HCEC 1CT (cell line): Measurements from ENCODE around the gene IL31RA.

Experiments used
- DNase-seq: peaks from one replicate; pipeline ENCODE4 v3.0.0-alpha.2; 2017

IL31RA gene

DNA sequence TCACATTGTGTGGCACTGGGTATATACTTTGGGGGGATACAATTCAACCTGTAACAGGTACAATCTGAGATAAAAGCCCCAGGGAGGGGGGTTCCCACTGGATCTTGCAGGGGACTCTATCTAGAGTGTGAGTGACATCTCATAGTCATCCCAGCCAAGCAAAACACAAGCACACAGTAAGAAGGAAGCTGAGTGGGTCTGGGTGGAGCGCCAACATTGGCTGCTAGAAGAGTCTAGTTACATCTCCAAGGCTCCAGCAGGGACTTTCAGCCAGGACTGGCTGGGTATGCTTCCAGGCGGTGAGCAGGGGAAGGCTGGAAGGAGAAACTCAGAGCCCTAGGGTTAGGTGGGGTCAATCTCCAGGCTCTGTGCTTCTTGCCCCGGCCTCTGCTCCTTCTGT is 53.0 kb downstream of the IL31RA start:
- no peak for DNase-seq

DNA sequence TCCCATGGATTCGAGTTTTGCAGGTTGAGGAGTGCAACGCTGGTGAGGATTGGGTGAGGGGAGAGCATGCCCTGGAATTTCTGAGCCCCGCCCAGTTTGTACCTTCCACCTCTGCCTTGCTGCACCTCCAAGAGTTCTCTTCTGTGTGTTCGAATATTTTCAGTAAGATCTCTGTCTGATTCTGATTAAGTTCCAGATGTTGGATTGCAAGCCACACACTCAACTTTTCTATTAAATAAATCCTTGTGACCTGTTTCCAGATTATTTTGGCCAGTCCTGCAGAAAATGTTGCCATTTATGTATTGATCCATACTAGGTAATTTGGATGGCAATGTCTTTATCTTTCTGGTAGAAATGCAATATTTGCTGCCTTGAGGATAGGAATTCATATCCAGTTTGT is 54.1 kb downstream of the IL31RA start:
- no peak for DNase-seq

DNA sequence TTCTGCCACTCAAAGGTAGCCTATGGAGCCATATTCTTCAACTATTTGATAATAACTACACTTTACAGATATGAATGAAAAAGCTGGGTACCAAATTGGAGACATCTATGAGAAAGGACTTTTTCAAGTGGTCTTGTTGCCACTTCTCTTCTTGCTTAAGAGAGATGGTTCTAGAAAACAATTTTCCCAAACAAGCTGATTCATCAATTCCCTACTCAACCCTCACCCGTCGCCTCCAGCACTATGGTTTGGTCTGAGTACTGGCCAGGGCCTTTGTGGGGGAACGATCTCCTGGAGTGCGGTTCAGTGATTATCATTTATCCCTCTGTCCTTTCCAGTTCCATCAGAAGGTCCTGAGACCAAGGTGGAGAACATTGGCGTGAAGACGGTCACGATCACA is 56.8 kb downstream of the IL31RA start:
- DNase-seq: no peak

DNA sequence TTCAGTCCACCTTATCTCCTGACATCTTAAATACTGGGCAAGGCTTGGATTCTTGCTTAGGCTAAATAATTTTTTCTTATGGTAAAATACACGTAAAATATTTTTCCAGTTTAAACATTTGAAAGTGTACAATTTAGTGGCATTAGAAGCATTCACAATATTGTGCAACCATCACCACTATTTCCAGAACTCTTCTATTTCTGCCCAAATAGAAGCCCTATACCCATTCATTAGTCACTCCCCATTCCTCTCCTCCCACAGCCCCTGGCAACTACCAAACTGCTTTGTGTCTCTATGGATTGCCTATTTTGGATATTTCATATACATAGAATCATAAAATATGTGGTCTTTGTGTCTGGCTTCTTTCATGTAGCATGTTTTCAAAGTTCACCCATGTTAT is 57.6 kb downstream of the IL31RA start:
- no peak for DNase-seq

DNA sequence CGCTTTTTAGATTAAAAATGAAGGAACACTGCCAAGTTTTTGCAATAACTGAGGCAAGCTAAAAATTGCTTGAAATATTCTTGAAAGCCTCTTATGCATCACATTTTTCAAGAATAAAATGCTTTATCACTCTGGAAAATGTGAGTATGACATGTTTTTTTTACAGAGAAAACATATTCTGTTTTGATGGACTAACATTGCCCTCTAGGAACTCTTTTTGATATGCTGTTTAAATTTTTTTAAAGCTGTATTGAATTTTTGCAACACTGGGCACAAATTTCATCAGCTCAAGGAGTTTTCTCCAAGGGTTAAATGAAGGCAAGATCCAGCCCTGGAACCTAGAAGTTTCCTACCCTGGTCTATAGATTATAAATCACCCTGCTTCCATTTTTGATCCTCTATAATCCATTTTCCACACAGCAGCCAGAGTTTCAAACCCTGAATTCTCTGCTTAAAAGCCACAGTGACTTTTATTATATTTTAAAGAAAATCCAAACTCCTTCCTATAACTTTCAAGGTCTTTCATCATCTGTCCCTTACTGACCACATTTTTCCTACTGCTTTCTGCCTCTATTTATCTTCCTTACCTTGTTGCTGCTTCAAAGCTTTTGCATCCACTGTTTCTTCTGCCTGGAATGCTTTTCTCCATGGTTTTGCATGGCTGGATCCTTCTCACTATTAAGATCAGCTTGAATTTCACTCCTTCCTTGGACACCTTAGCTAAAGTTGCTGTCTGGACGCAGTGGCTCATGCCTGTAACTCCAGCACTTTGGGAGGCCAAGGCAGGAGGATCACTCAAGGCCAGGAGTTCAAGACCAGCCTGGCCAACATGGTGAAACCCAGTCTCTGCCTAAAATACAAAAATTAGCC is 60.9 kb downstream of the IL31RA start:
- DNase-seq: no peak

DNA sequence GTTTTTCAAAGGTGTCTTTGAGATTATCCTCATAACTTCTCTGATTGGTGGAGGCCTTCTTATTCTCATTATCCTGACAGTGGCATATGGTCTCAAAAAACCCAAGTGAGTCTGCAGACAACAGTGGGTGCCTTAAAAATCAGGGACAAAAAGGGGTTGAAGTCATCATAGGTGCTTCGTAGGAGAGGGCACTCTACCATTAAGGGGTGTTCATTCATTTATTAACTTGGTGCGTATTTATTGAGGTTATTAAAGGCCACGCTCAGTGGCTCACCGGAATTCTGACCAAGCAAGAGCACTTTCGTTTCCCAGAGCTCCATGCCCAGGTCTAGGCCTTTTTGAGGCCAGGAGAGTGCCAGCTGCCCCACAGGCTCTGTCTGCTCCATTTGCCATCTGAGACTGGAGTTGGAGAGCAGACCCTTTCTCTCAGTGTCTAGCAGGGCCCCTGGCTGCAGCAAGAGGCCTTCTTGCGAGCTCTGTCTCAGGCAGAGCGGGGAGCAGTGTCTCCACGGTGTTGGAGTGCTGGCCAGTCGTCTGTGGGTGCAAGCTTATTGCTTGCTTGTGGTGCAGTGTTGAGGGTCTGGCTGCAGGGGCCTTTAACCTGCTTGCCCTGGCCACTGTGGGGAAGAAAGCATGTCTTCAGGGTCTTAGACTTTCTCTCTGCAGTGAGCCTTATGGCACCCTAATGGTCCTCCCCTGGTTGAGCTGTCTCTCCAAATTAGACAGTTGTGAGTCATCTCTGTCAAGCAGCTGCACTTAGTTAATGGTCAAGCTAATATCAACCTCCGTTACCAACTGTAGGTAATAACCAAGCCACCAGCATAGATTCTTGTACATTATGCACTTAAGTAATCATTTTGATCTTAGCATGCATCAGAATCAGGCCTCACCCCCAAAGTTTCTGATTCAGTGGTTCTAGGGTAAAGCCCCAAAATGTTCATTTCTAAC is 62.6 kb downstream of the IL31RA start:
- no peak for DNase-seq

DNA sequence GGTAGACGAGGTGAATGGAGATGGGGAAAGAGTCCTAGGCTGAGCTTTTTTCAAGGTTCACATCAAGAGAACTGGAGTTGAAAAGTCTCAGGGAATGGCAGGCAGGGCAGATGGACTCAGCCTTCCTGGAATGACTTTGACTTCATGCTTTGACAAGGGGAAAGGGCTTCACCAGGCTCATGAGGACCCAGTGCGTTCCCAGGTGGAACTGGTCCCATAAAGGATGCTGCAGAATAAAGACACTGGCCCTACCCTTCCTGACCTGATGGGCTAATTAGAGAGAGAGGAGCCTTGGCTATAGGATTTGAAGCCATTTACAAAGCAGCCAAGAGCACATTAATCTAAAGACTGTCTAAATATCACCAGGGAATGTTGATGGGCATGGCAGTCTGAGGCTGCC is 63.8 kb downstream of the IL31RA start:
- DNase-seq: no peak

DNA sequence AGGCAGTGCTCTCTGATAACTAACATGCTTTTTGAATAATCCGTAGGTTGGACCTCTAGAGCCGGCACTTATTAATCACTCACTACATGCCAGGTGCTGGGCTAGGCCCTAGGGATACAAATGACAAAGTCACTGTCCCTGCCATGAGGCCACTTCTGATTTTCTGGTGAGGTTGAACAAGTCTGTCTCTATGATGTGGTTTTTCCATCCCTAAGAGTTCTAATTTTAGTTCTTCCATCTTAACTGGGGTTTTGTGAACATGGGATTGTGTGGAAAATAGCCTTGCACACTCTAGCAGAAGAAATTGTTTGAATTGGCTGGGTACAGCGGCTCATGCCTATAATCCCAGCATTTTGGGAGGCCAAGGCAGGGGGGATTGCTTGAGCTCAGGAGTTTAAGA is 64.6 kb downstream of the IL31RA start:
- no peak for DNase-seq

DNA sequence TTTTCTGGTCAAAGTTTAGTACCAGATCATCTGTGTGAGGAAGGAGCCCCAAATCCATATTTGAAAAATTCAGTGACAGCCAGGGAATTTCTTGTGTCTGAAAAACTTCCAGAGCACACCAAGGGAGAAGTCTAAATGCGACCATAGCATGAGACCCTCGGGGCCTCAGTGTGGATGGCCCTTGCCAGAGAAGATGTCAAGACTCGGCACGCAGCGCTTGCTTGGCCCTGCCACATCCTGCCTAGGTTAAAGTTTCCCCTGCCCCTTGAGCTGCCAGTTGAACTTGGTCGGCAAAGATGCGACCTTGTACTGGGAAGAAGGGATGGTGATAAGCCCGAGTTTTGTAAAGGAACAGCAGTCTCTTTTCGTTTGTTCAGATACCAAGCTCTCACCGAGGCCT is 65.8 kb downstream of the IL31RA start:
- no peak for DNase-seq

DNA sequence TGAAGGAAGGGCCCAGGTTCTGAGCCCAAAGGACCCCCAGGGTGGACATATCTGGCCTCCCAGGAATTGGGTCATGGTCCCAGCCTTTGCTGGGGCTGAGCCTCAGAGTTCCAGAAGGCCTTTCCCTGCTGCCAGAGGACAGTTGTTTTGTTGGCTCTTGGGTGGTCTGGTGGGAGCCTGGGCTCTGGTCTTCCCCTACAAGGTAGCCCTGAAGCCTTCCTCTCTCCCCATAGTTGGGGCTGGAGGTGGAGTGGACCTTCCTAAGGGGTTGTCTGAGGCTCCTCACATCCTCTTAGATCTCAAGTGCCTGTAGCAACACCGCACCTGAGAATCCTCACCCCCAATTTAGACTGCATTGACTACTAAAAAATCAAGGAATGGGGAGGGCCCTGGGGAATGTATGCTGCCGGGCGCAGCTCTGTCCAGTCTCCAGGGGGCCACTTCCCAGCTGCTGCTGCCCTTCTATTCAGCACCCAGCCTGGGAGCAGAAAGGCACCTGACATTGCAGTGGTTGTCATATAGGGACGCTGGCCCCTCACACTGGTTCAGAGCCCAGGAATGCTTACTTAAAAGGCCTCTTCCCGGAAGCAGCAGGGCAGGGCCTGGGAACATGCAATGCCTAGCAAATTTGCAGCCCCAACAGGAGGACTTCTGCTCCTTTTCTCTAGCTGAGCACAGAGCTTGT is 66.4 kb downstream of the IL31RA start:
- no peak for DNase-seq

DNA sequence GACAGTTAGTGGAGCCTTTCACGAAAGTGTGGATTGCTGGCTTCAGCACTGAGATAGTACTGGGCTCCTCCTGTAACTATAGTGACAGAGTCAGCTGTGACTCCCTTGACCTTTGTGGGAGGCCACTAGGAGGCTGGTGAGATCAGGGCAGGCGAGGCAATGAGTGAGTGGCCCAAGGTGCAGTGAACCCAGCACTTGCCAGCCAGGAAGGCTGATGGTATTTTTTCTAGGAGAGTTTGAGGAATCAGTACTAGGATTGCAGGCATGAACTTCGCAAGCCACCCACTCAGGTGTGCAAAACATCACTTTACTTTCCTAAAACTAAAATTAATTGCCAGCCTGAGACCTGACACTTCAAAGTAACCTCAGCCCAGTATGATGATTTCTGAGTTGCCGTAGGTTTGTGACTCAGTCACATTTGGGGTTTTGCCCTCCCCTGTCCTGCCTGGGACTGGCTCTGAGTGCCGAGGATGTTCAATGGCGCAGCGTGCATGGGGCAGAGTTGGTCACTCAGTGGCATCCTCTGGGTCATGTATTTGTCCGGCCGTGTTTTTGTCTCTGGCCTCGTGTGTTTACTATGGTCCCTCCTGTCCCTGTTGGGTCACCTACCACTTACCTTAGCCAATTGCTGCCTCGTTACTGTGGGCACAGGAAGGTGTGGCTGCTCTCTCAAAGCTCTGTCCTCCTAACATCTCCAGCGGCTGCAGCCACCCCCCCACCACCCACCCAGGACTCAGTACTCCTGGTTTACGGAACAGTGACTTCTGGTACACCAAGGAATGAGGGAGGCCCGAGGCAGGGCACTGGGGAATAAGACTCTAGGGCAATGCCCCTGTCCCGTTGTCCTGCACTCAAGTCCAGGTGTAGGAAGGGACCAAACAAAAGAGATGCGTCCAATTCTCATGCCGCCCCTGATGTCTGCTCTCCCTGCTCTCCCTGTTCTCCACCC is 67.2 kb downstream of the IL31RA start:
- DNase-seq: no peak

DNA sequence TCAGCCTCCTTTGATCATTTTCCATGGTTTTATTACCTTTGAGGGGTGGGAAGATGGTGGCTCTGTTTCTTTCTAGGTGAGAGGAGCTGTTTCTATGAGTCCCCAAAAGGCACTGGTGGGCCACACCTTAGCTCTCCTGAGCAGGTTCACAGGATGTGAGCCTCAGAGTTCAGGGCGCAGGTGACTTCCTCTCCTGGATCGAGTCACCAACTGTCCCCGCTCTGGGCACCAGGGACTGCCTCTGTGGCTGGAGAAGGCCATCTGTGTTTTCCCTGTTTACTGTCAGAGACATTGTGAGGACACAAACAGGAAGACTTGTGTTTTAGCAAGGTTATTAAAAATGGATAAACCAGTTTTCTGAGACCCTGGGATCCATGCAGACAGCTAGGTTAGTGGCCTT is 68.5 kb downstream of the IL31RA start:
- DNase-seq: no peak

DNA sequence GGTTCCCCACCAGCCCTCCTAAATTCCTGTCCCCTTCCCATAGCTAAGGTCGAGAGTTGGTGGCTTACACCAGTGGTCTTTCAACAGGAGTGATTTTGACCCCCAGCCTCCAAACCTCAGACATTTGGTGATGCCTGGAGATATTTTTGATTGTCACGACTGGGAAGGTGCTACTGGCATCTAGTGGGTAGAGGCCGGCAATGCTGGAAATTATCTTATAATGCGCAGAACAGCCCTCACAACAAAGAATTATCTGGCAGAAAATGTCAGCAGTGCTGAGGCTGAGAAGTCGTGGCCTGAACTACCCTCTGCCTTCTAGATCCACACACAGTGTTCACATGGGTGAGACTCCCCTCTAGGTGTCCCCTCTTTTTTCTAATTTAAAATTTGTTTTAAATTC is 69.6 kb downstream of the IL31RA start:
- DNase-seq: peak; percentile 19

DNA sequence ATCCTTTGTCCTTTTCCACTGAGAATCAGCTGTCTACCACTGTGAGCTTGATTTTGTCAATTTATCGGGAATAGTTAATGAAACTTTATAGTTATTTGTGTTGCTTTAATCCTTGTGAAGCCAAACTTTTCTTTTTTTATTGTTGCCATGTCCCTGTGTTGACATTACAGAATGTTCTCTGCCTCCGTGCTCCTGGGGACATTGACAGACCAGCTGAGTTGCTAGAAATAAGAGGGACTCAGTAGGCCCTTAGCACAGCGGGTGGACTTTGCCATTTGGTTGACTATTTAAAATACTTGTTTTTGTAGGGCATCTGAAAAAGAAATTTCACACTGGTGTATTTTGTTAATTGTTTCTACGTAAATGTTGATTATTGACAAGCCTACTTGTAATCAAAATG is 70.5 kb downstream of the IL31RA start:
- no peak for DNase-seq

DNA sequence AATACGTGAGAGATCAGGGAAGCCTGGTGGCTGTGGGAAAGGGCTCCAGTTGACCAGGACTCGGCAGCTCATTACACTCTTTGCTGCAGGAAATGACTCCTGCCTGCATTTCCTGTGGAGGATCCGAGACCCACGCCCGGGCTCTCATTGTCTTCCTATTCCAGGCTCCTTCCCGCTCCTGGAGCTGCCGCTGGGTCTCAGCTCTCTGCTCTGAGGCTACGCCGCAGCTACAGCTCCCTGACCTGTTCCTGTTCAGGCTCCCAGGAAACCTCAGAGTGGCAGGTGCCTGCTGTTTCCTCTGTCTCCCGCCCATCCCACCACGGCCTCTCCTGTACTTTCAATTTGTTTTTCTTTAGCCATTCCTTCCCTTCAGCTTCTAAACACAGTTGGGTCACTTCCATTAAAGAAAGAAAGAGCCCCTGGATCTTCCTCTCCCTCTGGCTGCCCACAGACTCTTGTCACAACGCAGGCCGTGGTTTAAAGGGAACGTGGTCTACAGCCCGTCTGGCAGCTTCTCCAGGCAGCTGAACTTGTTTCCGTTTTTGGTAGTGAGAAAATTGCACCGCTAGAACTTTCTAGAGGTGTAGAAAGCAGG is 72.1 kb downstream of the IL31RA start:
- DNase-seq: no peak

DNA sequence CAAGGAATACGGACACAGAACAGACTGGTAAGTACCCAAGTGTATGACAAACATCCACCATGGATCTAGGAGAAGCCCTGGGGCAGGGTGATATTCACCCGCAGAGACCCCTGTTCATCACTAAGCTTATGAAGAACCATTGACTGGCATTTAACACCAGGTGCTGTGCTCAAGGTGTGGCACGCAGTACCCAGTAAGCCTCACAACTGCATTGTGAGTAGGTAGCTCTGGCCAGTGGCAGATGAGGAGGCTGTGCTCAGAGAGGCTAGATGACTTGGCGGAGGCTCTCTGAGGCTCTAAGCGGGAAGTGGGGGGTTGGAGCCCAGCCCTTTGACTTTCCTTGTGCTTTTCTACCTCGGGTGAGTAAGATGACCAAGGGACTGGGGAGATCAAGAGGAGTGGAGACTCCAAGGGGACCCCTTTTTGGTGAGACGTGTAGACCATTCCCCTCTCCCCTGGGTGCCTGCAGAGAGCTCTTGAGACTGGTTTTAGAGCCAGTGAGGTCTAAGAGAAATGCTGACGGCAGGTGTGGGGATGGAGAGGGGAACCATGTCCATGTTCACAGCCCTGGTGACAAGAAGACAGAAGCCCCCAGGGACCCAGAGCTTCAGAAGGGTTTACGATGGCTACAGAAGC is 72.8 kb downstream of the IL31RA start:
- no peak for DNase-seq

DNA sequence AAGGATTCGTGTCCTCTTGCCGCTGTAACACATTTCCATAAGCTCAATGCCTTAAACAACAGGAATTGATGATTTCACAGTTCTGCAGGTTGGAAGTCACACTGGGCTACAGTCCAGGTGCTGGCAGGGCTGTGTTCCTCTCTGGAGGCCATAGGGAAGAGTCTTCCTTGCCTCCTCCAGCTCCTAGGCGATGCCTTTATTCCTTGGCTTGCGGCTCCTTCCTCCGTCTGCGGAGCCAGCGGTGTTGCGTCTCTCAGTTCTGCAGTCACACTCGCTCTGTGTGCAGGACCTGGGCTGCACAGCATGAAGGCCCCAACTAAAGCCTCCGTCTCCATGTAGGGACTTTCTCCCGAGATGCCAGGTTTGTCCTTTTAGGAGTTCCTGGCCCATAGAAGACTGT is 73.6 kb downstream of the IL31RA start:
- no peak for DNase-seq

DNA sequence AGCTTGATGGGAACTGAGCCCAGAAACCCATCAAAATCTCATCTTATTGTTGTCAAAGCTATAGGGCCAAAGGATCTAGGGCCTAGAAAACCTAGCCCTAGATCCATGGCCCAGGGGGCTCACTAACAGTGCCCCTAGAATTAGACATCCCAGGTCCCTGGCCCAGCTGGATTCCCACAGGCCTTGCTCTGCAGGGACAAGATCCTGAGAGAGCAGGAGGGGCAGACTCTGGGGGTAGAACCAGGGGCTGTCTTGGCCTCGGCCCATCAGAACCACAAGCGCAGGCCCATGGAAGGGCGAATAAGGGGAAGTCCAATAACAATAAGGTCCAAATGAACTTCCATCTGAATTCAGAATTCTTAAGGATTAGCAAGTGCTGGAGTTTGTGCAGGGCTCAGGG is 74.0 kb downstream of the IL31RA start:
- DNase-seq: no peak

DNA sequence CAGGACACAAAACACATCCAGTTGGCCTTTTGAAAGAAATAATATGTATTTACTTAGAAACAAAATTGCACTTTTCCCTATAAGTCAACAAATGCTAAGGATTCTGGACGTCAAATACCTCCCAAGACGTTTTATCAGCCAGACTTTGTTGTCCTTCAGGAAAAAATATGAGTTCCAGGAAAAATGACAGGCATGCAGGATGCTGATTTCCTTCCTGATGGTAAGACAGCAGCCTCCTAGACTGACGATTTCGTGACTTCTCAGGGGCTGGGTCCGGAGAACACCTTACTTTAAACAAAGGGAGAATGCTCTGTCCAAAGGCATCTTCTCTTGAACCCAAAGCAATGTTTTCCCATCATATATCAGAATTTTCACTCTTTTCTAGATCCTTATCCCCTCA is 74.6 kb downstream of the IL31RA start:
- DNase-seq: no peak

DNA sequence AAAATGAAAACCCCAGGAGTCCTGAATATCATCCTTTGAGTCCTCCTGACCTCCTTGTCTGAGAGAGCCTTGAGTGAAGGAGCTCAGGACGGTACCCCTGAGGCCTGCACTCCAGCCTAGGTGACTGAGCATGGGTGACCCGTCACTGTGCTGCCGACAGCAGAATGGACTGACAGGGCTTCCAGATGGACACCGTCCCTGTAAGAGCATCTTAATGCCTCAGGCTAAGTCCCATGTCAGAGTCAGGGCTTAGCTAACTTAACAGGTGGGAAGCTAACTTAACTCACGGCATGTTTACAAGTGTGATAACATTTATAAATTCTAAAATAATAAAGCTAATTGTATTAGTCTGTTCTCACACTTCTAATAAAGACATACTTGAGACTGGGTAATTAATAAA is 75.3 kb downstream of the IL31RA start:
- no peak for DNase-seq
